Liver (tissue), 3 donors: ENCODE data around the gene IL25.

Experiments used
- ATF3 ChIP-seq: IDR thresholded peaks from 2 replicates; pipeline ENCODE4 v1.6.1; 2016; ENCODE audit warnings: antibody characterized with exemption
- CTCF ChIP-seq: fragments of 150-350 bp; IDR thresholded peaks from 2 replicates; pipeline ENCODE4 v1.5.1; 2017; ENCODE audit warnings: improper control_type of control experiment, low read depth, low read length; ENCODE audit not compliant: missing input control
- EGR1 ChIP-seq, 2 donors: IDR thresholded peaks; 2 replicates each; pipeline ENCODE4 v1.6.1; 2016 to 2018; ENCODE audit warnings: antibody characterized with exemption in 2 of 2, low read depth in 2 of 2
- FOXA1 ChIP-seq: IDR thresholded peaks from 2 replicates; pipeline ENCODE4 v1.6.1; 2016; ENCODE audit warnings: antibody characterized with exemption
- FOXA2 ChIP-seq: IDR thresholded peaks from 2 replicates; pipeline ENCODE4 v1.6.1; 2016; ENCODE audit warnings: antibody characterized with exemption
- GABPA ChIP-seq, 2 donors: IDR thresholded peaks in 1 of 2; conservative IDR thresholded peaks in 1 of 2; 2 replicates each; pipeline ENCODE4 v1.6.1; 2016; ENCODE audit warnings: antibody characterized with exemption in 2 of 2, mild to moderate bottlenecking in 1 of 2, moderate library complexity in 1 of 2
- JUND ChIP-seq, 2 donors: IDR thresholded peaks; 2 replicates each; pipeline ENCODE4 v1.6.1; 2016; ENCODE audit warnings: antibody characterized with exemption in 2 of 2
- MAX ChIP-seq: IDR thresholded peaks from 2 replicates; pipeline ENCODE4 v1.6.1; 2016; ENCODE audit warnings: antibody characterized with exemption
- REST ChIP-seq: IDR thresholded peaks from 2 replicates; pipeline ENCODE4 v1.6.1; 2016; ENCODE audit warnings: antibody characterized with exemption, mild to moderate bottlenecking
- RXRA ChIP-seq, 2 donors: IDR thresholded peaks; 2 replicates each; pipeline ENCODE4 v1.6.1; 2017 to 2018; ENCODE audit warnings: antibody characterized with exemption in 2 of 2, mild to moderate bottlenecking in 1 of 2
- TAF1 ChIP-seq: conservative IDR thresholded peaks from 2 replicates; pipeline ENCODE4 v1.6.1; 2016; ENCODE audit warnings: antibody characterized with exemption, mild to moderate bottlenecking
- YY1 ChIP-seq: IDR thresholded peaks from 2 replicates; pipeline ENCODE4 v1.6.1; 2016; ENCODE audit warnings: antibody characterized with exemption, mild to moderate bottlenecking
- ZBTB33 ChIP-seq: IDR thresholded peaks from 2 replicates; pipeline ENCODE4 v1.6.1; 2016; ENCODE audit warnings: antibody characterized with exemption
- donor health status: healthy.
- donor health status: healthy.

- TF ChIP-seq YY1 = no peak
- TF ChIP-seq CTCF = no peak
- no peak for TF ChIP-seq REST
- no peak for TF ChIP-seq GABPA (IDR thresholded peaks at IDR 0.05 in 1 of 2, conservative IDR thresholded peaks at IDR 0.05 in 1 of 2)
- TF ChIP-seq RXRA (IDR thresholded peaks at IDR 0.05) = no peak
- no peak for TF ChIP-seq TAF1
- TF ChIP-seq MAX = no peak
- TF ChIP-seq FOXA2 = no peak
- TF ChIP-seq EGR1 (IDR thresholded peaks at IDR 0.05; ENCODE audit: low read depth in 2 of 2) = no peak
- TF ChIP-seq FOXA1 = no peak
- TF ChIP-seq ZBTB33 = no peak
- no peak for TF ChIP-seq JUND (IDR thresholded peaks at IDR 0.05)
- no peak for TF ChIP-seq ATF3
Observed at GRCh38 chr14:23389396-23389795, 16.8 kb downstream of the IL25 start.
